ENCODE results near the gene MAD2L1BP.
"Not testable (repeated sequence)": the region's sequence is repeated elsewhere in the genome, so short reads cannot be mapped to it uniquely, and the experiment has no call there.

MAD2L1BP gene, protein sequence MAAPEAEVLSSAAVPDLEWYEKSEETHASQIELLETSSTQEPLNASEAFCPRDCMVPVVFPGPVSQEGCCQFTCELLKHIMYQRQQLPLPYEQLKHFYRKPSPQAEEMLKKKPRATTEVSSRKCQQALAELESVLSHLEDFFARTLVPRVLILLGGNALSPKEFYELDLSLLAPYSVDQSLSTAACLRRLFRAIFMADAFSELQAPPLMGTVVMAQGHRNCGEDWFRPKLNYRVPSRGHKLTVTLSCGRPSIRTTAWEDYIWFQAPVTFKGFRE

DNA sequence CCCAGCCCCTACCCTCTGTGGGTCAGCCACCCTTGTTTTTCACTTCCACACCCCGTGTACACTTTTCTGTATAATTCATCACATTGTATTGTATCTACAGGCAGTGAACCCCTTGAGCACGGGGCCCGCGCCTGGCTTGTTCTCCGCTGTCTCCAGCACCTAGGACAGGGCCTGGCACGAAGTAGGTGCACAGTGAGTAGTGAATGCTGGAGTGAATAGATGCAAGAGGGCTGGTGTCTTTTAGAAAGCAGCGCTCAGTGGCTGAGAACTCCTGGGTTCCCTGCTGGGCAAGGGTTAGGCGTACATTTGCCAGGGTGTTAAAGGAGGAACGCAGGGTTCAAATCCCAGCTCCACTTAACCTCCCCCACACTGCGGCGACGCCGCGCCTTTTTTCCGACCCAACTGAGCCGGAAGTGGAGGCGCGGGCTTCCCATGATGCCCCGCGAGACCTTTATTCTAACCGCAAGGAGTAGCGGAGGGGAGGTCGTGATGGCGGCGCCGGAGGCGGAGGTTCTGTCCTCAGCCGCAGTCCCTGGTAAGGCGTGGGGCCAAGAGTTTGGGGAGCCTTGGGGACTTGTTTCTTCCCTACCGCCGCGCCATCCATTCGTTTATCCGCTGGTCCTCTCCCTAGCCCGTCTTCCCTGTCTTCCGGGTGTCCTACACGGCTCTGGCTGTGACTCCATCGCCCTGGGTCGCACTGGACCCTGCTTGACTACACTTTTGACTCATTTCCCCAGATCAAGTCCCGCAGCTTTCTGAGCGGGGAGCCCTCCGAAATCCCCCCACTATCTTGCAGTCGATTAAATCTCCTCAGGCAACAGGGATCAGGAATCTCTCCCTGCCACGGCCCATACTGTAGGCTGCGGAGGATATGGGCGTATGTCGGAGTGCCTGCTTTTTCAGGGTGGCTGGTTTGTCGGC, at the start of gene MAD2L1BP:
MAD2L1BP (plus strand) TSS at position 454 of the 921 bp plus-strand sequence; CDS start at position 490, 36 bp downstream.
- DNase-seq: peak in 57 of 58 donors; percentile 38 to 90 (median 77)

DNA sequence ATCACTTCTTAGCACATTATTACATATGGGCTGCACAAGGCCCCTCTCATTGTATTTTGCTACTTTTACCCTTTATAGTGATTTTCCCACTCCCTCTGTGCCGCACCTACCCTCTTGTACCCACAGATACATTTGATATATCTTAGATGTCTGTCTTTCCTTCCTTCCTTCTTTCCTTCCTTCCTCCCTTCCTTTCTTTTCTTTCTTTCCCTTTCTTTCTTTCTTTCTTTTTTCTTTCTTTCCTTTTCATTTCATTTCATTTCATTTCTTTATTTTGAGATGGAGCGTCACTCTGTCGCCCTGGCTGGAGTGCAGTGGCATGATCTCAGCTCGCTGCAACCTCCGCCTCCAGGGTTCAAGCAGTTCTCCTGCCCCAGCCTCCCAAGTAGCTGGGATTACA, 47.4 kb upstream of the MAD2L1BP start:
- DNase-seq: no peak

DNA sequence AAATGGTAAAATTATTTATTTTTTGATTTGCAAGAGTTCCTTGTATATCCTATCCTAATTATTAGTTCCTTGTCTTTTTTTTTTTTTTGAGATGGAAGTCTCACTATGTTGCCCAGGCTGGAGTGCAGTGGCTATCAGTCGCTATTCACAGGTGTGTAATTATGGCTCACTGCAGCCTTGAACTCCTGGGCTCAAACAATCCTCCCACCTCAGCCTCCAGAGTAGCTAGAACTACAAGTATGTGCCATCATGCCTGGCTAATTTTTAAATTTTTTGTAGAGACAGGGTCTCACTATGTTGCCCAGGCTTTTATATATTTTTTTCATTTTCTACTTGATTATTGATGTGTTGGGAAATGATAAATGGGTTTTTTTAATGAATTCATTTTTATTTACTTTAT, 46.1 kb upstream of the MAD2L1BP start:
- not testable (repeated sequence) for DNase-seq

DNA sequence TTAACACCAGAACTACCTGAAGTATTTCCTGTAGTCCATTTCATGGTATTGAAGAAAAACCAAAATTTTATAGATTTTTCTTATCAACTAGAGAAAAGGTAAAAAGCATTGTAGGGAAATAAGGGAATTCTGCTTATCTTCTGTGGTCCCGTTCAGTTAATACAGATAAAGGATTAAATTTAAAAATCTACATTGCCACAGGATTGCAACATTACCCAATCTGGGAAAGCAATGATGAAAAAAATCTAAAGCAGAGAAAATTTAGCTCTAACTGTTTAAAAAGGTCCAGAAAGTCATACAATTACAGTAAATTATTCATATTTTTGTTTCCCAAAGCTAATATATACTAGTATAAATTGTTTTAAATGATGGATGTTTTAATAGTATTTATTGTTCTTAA, 41.7 kb upstream of the MAD2L1BP start:
- no peak for DNase-seq

DNA sequence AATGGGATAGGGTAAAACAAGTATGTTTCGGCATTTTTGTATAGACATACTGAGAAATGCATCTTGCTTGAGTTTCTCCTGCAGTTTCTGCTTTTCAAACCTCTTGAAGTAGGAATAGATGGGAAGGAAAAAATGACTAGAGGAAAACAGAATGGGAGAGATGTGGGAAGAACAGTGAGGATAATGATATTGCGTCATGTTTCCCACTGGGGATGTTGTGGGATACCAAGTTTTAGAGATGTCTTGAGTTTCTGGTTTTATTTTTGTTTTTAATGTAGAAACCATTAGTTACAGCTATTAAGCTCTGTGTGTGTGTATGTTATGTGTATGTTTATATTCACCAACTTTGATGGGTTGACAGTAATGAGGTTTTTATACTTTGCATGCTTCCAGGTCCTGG, 35.0 kb upstream of the MAD2L1BP start:
- no peak for DNase-seq

DNA sequence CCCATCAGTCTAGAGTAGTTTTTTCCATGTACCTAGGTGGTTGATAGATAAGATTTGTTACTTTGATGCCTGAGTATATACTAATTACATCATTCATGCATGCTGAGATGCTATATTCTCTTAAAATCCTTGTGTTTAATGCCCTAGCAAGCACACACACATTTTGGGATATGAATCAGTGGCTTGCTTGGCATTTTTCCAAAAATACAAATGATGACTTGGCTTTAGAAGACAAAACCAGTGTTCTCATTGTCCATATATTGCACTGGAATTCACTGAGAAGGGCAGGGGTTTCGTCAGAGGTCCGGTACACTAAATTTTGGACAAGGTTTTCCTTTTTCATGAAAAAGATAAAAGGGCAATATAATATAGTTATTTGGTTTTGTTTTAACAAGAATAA, 31.5 kb upstream of the MAD2L1BP start:
- no peak for DNase-seq

DNA sequence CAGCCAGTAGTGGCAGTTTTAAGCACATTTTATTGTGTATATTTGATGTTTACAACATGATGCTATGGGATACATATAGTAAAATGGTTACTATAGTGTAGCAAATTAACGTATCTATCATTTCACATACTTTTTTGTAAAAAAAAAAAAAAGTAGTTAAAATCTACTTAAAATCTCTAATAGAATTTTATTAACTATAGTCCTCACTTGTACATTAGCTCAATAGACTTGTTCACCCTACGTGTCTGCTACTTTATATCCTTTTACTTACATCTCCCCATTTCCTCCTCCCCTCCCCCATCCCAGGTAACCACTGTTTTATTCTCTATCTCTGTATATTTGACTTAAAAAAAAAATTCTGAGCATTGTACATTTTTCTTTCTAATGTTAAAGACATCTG, 29.6 kb upstream of the MAD2L1BP start:
- DNase-seq: no peak

DNA sequence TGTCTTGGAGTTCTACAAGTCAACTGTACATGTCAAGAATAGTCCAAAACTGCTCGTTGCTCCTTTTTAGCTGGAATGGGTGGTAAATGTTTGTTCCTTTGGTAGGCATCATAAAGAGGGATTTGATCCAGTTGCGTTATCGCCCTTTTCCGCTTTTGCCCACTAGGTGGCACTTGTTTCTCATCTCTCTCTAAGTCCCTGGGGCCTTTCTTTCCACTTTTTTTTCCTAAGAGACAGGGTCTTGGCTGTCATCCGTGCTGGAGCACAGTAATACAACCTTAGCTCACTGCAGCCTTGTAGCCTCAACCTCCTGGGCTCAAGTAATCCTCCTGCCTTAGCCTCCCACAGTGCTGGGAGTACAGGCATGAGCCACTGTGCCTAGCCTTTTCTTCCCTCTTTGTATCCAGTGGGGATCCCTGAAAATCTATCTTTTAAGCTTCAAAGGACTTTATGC, 27.3 kb upstream of the MAD2L1BP start:
- peak in 45 of 58 donors; percentile 1 to 80 (median 33) for DNase-seq

DNA sequence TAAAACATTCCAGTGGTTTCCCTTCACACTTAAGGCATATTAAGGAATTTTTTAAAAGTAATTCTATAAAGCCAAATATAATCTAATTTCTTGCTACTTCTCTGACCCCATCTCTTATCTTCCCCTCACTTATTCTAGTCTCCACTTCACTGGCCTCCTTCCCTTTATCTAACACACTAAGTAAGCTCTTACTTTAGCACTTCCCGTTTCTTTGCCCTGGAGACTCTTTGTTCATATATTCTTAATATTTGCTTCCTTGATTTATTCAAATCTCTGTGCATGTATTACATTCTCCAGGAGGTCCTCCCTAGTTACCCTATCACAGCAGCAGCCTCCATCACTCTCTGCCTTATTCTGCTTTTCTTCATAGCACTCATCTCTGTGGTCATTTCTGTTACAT, 26.8 kb upstream of the MAD2L1BP start:
- DNase-seq: no peak

DNA sequence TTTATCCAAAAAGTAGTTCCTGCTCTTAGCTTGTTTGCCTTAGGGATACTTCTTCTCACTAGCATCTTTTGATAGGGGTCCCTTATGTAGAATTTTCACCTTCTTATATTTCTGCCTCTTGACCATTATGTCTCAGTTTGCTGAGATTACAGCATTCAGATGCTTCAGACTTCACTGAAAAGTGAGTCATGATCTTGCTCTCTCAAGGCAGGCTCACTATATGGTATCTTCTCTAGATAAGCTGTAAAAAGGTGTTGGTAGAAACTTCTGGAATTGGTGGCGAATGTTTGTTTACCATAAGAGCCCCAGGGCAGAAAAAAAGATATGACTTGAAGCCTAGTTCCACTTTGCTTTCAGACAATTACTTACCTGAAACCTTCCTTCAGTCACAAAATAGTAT, 26.2 kb upstream of the MAD2L1BP start:
- DNase-seq: no peak

DNA sequence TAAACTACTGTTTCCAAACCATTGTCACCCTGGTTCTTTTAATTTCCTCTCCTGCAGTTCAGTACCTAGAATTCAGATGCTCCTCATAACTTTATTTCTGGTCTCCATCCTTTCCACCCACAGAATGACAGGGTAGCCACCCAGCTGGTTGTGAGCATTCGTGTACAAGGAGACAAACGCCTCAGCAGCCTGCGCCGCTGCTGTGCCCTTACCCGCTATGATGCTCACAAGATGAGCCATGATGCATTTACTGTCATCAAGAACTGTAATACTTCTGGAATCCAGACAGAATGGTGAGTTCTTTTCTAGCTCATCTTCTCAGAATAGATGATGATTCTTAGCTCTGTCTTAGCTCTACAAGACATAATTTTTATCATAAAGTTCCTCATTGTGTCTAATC, 25.2 kb upstream of the MAD2L1BP start:
- peak in 8 of 58 donors; percentile 6 to 43 (median 14) for DNase-seq

DNA sequence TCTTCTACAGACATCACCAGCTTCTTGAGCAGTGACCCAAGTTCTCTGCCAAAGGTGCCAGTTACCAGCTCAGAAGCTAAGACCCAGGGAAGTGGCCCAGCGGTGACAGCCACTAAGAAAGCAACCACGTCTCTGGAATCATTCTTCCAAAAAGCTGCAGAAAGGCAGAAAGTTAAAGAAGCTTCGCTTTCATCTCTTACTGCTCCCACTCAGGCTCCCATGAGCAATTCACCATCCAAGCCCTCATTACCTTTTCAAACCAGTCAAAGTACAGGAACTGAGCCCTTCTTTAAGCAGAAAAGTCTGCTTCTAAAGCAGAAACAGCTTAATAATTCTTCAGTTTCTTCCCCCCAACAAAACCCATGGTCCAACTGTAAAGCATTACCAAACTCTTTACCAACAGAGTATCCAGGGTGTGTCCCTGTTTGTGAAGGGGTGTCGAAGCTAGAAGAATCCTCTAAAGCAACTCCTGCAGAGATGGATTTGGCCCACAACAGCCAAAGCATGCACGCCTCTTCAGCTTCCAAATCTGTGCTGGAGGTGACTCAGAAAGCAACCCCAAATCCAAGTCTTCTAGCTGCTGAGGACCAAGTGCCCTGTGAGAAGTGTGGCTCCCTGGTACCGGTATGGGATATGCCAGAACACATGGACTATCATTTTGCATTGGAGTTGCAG, 21.8 kb upstream of the MAD2L1BP start:
- DNase-seq: peak in 3 of 58 donors; percentile 10 to 27 (median 24)

DNA sequence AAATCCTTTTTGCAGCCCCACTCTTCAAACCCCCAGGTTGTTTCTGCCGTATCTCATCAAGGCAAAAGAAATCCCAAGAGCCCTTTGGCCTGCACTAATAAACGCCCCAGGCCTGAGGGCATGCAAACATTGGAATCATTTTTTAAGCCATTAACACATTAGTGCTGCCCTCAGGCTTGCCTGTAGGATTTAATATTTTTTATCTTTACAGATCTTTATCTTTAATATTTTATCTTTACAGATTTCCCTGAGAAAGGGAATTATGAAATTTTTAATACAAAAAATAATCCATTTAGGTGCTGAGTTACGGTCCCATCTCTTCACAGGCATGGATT, 21.3 kb upstream of the MAD2L1BP start:
- DNase-seq: no peak

DNA sequence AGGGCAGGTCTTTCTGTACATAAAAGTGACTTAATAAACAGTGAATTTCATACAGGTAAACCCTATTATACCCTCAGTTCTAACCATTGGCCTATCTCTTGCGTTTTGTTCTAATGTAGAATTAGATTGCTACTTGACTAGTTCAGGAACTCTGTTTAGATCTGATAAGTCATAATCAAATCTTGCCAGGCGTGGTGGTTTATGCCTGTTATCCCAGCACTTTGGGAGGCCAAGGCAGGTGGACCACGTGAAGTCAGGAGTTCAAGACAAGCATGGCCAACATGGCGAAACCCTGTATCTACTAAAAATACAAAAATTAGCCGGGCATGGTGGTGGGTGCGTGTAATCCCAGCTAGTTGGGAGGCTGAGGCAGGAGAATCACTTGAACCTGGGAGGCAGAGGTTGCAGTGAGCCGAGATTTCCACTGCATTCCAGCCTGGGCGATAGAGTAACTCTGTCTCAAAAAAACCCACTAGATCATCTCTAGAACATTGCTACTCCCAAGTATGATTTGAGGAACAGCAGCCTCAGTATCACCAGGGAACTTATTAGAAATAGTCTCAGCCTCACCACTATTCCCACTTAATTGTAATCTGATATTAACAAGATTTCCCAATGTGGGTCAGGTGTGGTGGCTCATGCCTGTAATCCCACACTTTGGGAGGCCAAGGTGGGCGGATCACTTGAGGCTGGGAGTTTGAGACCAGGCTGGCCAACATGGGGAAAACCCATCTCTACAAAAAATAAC, 18.7 kb upstream of the MAD2L1BP start:
- DNase-seq: no peak

DNA sequence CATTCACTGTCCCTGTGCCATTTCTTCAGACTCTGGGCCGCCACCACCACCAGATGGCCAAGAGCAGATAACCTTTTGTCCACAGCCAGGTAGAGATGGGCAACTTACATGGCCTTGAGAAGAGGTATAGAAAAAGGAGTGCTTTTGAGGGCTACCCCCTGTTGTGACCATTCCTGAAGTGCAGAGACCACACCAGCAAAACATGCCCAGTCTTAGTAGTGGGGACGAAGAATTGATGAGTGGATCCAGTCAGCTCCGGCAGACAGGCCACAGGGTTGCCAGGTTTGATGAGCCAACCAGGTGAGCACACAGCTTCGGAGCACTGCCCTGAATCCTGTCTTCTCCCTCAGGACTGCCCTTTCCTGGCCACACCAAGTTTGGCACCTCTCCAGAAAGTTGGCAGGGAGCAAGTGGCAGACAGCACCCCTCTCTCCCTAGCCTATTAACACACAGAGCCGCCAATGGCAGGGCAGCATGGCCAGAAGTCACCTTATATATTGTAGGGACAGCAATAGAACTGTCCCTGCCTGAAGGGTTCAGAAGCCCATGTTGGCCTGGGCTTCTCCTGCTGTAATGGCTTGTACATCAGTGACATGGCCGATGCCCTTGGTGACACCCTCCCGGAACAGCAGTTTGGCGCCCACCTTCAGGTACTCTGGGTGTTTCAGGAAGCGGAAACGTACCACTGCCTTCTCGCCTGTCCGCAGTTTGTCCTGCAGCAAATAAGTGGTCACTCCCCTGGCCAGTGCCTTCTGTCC, 14.4 kb upstream of the MAD2L1BP start:
- DNase-seq: no peak

DNA sequence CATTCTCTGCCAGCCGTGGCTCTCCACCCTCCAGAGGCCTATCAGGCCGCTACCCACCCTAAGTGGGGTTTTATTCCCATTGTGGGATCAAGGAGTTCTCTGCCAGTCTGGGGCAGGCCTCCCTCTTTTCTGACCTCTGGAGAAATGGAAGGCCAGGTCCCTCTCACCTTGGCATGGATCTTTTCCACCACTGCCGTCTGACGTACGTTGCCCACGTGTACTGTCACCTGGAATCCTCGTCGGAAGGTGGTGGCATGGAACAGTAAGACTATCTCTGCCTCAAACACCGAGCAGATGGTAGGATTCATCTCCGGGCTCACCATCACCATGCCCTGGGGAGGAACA, 13.8 kb upstream of the MAD2L1BP start:
- DNase-seq: no peak

DNA sequence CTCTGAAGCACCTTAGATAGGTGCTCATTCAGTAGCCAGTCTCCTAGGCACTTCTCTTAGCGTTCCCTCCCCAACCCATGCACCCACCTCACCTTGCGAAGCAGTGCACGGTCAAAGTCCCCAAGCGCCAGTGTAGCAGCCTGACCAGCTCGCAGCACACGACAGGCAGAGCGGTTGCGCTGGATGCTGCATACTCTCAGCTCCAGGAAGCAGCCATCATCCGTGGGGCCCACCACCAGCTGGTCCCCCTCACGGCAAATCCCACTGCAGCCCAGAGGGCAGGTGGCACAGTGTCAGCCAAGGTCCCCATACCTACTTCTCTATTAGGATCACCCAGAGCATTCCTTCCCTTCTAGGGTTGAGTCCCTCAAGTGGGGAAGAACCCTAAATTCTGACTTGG, 13.1 kb upstream of the MAD2L1BP start:
- no peak for DNase-seq

DNA sequence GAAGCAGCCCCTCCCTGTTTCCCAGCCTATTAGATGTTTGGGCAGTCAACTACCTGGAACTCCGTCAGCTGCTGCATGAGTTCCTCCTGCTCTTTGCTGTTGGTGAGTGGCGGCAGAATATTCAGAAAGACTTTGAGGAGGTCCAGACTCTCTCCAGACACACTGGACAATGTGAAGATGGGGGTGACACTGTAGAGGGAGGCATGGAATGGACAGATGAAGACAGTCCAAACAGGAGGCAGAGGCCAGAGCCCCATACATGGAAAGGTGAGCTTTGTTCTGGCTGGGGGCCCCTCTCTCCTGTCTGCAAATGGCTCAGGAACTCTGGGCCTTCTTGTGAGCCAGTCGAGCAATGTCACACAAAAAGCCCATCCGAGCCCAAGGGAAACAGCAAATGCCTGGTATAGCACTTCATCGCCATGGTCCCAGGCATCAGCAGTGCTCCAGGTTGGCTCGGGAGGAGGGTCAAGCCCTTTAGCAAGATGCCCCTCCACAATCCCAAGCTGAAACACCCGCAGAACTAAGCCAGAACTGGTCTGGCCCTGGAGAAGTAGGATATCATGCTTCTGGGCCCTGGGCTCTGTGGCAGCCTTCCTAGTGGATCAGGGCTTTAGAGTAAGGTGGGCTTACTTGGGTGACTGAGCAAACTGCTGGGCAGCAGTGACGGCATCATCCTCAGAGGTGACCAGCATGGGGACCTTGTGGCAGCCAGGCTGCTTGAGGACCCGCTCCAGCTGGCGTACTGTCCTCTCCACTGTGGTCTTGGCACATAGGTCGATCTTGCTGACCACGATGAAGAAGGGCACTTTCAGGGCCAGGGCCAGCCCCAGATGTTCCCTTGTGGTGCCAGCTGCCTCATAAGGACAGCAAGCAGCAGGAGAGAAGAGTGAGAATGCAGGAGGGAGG, 11.5 kb upstream of the MAD2L1BP start:
- no peak for DNase-seq

DNA sequence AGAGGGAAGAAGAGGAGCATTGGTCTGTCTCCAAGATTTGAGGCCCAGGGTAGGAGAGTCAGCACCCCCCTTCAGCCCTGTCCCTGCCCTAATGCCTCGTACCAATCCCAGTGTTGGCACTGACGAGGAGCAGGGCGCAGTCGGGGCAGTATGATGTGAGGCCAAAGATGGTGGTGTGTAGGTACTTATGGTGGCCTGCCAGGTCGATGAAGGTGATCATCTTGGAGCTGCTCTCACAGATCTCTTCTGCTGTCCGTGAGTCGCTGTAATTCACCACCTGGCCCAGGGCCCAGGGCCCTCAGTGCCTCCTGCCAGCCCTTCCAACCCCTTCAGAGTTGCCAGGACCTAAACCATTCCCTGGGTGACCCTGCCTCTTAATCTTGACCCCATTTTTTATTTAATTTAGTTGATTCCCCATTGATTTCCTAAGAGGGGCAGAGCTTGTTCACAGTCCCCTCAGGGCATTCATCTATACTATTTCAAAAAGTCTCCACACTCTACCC, 10.8 kb upstream of the MAD2L1BP start:
- no peak for DNase-seq

Measured in anterior cingulate cortex (tissue), 58 donors.